ENCODE data around the gene NES. TPM values are rescaled to one million over a fixed set of nuclear protein-coding genes. Genes with fewer than 3 reads are reported as not detected.

The NES gene
- total RNA-seq, 2 donors from 2014 or later, result 100.0 to 142 TPM

DNA sequence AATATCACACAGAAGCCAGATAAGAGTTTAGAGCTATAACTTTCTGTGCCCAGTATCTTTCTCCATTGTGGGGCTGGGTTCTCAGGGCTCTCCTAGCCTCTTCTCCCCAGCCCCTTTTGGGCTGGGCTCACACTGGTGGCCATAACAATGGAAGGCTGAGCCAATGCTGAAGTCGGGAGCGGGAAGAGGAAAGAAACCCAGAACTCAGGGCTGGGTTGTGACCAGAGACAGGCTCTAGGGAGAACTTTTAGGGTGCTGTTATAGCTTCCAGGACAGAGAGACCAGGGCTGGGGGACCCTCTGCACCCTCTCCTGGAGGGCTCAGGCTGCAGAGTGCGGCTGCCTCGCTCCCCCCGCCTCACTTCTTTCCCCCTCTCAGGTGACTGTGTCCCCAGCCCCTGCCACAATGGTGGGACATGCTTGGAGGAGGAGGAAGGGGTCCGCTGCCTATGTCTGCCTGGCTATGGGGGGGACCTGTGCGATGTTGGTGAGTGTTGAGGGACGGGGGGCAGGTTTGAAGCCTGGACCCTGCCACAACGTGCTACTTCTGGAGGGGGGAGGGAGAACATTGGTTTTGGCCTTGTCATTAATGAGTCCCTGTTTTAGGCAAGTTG lies 21.2 kb downstream of the NES start:
- no peak for DNase-seq (ENCODE audit: low spot score)
- intact Hi-C loops (cut with DNase I), result loop anchor here in 1 of 2 donors (2.0 to 10.0 kb wide), 3 partner anchors 29 to 271 kb away; no protein-coding TSS in a partner anchor

DNA sequence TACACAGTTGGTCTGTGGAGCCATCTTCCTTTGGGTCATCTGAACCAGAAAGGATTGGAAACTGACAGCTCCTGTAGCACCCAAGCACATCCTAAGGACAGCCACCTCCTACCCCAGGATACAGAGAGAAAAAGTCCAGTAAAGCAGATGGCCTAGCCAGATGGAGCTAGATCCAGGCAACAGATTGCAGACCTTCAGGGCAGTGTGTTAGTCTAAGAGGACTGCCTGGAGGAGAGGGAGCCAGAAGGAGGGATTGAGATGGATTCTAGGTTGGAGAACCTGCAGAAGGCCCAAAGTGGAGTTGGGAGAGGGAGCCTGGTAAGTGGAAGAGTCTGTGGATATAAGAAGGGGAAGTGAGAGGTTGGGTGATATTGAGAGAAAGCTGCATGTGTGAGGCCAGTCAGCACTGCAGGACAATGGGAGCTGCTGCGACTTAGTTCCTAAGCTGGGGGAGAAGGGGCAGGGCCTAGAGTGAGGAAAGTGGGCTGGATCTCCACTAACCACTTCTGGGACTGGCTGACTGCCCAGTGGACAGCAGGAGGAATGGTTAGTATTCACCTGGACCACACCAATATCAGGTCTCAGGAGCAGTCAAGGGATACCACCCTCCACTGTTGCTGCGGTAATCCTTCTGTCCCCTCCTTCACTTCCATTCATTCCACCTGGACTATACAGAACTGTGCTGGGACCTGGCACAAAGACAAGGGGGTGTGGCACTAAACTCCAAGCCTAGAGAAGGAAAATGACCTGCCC lies 21.9 kb downstream of the NES start:
- intact Hi-C loops (cut with DNase I), result loop anchor here in 1 of 2 donors (5.0 to 10.0 kb wide), 2 partner anchors 73 to 271 kb away; no protein-coding TSS in a partner anchor
- DNase-seq (ENCODE audit: low spot score), result no peak

DNA sequence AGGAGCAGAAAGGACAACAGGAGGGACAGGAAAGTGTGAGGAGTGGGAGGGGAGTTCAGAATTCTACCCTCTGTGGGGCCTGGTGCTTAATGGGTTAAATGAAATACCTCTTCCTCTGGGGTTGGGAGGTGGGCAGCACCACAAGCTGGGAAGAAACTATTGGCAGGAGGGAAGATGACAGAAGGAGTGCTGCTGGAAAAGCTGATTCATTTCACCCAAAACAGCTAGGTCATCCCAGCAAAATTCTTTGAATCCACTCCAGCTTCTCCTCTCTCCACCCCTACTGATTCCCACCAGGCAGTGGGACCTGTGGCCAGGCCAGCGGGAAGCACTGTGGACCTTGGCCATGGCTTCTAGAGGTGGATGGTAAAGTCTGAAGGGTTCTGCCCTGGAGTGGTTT lies 22.5 kb downstream of the NES start:
- intact Hi-C loops (cut with DNase I), result loop anchor here in 1 of 2 donors (5.0 to 10.0 kb wide), 2 partner anchors 72 to 270 kb away; no protein-coding TSS in a partner anchor
- no peak for DNase-seq (ENCODE audit: low spot score)

DNA sequence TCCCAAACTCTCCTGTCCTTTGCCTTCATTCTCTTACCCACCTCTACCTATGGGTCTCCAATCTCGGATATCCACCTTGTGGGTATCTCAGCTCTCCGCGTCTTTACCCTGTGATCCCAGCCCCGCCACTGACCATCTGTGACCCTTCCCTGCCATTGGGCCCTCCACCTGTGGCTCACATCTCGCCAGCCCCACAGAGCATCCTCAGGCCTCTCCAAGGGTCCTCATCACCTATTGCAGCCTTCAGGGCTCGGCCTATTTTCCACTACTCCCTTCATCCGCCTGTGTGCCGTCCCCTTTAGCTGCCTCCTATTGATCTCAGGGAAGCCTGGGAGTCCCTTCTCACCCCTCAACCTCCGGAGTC lies 24.2 kb downstream of the NES start:
- no peak for DNase-seq (ENCODE audit: low spot score)
- intact Hi-C loops (cut with DNase I), result loop anchor here in 1 of 2 donors (10.0 kb wide), 1 partner anchor 268 kb away; no protein-coding TSS in a partner anchor

DNA sequence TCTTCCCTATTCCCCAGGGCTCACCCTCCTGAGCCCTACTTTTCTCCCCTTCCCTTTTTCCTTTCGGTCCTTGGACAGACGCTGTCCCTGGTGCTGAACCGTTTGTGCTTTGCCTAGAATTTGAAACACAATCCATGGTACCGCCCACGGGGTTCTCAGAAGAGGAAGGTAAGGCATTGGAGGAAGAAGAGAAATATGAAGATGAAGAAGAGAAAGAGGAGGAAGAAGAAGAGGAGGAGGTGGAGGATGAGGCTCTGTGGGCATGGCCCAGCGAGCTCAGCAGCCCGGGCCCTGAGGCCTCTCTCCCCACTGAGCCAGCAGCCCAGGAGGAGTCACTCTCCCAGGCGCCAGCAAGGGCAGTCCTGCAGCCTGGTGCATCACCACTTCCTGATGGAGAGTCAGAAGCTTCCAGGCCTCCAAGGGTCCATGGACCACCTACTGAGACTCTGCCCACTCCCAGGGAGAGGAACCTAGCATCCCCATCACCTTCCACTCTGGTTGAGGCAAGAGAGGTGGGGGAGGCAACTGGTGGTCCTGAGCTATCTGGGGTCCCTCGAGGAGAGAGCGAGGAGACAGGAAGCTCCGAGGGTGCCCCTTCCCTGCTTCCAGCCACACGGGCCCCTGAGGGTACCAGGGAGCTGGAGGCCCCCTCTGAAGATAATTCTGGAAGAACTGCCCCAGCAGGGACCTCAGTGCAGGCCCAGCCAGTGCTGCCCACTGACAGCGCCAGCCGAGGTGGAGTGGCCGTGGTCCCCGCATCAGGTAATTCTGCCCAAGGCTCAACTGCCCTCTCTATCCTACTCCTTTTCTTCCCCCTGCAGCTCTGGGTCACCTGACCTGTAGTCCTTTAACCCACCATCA lies 24.8 kb downstream of the NES start:
- intact Hi-C loops (cut with DNase I), result loop anchor here in 1 of 2 donors (10.0 kb wide), 1 partner anchor 268 kb away; no protein-coding TSS in a partner anchor
- DNase-seq (ENCODE audit: low spot score), result no peak

DNA sequence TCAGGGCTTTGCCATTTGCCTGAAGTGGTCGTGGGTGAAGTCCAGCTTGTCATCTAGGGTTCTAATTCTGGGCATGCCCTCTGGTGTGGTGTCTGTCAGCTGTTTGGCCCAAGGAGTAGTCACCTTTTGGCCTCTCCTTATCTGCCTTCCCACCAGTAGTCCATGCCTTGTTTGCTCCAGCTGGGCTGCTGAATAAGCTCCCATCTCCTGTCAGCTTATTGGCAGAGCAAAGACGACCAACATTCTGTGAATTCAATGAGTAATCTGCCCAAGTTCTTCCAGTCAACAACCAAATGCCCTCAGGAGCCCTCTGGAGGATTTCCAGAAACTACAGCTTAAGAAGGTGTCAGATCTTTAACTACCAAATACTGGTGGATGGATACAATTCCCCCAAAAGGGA lies 28.3 kb downstream of the NES start:
- DNase-seq (ENCODE audit: low spot score), result no peak
- intact Hi-C loops (cut with DNase I), result no loop called here

DNA sequence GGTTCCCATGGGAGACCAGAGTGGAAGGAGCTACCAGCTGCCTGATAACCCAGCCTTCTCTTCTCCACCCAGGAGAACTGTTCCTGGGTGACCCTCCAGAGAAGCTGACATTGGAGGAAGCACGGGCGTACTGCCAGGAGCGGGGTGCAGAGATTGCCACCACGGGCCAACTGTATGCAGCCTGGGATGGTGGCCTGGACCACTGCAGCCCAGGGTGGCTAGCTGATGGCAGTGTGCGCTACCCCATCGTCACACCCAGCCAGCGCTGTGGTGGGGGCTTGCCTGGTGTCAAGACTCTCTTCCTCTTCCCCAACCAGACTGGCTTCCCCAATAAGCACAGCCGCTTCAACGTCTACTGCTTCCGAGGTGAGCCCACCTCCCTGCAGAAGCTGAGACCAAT lies 28.7 kb downstream of the NES start:
- intact Hi-C loops (cut with DNase I), result no loop called here
- DNase-seq (ENCODE audit: low spot score), result no peak

DNA sequence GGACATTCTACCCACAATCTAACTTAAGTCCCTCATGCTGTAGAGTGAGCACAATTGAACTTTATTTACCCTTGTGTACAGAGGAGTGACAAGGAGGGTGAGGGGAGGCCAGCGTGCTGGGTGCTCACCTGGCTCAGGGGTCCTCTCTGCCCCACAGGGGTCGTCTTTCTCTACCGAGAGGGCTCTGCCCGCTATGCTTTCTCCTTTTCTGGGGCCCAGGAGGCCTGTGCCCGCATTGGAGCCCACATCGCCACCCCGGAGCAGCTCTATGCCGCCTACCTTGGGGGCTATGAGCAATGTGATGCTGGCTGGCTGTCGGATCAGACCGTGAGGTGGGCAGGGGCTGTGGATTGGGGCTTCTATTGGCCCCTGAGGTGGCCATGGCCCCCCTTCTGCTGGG lies 29.9 kb downstream of the NES start:
- no peak for DNase-seq (ENCODE audit: low spot score)
- intact Hi-C loops (cut with DNase I), result no loop called here

DNA sequence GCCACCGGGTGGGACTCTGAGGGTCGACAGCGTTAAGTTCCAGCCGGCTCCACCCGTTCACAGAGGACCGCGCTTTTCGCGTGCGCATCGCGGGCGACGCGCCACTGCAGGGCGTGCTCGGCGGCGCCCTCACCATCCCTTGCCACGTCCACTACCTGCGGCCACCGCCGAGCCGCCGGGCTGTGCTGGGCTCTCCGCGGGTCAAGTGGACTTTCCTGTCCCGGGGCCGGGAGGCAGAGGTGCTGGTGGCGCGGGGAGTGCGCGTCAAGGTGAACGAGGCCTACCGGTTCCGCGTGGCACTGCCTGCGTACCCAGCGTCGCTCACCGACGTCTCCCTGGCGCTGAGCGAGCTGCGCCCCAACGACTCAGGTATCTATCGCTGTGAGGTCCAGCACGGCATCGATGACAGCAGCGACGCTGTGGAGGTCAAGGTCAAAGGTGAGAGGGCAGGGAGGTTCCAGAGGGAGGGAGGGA lies 30.4 kb downstream of the NES start:
- intact Hi-C loops (cut with DNase I), result no loop called here
- no peak for DNase-seq (ENCODE audit: low spot score)

DNA sequence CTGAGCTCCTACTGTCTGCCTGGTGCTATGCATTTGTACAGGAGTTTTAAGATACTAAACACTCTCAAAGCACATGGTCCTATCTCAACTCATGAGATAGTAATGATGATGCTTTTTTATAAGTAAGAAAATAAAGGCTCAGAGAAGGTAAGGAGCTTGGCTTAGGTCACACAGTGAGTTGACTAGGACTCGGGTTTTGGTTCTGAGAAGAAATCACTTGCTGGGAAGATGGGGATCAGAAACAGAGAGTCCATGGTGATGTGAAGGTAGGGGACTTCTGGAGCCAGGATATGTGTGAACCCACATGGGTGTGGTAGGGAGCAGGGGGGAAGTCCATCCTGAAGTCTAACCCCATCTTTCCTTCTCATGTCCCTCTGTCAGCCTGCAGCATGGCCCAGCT lies 31.5 kb downstream of the NES start:
- intact Hi-C loops (cut with DNase I), result no loop called here
- DNase-seq (ENCODE audit: low spot score), result no peak

DNA sequence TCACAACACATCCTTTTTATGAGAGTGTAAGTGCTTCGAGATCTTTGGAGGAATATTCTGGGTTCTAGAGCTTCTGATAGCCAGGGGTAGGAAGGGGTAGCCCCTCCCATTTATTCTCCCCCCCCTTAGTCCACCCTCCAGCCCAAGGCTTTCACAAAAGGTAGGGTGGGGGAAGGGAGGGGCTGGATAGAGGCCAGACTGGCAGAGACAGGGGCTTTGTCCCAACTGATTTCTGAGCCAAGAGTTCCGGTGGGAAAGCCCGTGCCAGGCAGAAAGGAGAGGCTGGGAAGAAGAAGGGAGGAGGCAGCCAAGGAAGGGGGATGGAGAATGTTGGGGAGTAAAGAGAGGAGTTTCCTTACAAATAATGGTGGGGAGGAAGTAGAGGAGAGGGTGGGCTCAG lies 32.2 kb downstream of the NES start:
- DNase-seq (ENCODE audit: low spot score), result no peak
- intact Hi-C loops (cut with DNase I), result no loop called here

DNA sequence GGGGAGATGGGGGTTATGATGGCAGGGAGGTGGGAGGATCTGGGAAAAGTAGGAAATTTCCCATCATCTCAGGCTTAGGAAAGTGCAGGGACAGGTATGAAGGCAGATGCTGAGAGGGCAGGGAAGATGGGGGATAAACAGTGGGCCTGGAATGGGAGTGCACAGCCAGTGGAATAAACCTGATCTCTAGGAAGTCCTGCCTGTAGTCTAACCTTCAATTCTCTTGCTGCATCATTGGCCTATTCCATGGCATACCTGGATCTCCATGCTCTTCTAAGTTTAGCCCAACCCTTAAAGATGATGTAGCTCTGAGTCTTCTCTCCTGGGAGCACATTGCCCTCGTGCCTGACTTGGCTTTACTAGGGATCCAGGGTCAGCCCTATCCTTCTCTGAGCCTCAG lies 32.6 kb downstream of the NES start:
- DNase-seq (ENCODE audit: low spot score), result no peak
- intact Hi-C loops (cut with DNase I), result no loop called here

DNA sequence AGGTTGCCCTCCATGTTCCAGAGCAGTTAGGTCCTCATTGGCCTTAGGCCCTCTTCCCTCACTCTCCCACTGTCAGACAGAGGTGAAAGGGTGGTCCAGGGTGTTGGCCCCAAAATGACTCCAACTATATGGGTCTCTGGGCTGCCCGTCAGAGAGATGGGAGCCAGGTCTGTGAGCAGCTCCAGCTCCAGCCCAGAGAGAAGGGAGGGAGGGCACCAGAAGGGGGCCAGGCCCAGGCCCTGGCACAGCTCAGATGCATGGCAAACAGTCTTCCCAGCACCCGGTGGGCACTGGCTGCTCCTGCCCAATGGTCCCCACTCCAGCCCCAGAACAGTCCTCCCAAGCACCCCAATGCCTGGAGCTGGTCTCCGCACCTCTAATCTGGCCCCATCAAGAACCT lies 33.1 kb downstream of the NES start:
- intact Hi-C loops (cut with DNase I), result no loop called here
- no peak for DNase-seq (ENCODE audit: low spot score)

DNA sequence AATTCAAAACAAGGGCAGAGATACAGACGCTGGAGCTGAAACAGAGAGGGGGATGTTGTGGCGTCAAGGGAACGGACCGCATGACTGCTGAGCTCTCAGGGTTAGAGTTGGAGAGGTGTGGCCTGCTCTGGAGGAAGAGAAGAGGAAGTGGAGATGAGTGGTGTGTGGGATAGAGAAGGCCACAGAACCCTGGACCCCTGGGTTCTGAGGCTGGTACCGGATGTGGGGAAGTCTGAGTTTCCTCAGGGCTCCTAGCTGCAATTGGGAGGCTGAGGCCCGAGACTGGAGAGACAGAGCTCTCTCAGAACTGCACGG lies 33.5 kb downstream of the NES start:
- intact Hi-C loops (cut with DNase I), result no loop called here
- no peak for DNase-seq (ENCODE audit: low spot score)

DNA sequence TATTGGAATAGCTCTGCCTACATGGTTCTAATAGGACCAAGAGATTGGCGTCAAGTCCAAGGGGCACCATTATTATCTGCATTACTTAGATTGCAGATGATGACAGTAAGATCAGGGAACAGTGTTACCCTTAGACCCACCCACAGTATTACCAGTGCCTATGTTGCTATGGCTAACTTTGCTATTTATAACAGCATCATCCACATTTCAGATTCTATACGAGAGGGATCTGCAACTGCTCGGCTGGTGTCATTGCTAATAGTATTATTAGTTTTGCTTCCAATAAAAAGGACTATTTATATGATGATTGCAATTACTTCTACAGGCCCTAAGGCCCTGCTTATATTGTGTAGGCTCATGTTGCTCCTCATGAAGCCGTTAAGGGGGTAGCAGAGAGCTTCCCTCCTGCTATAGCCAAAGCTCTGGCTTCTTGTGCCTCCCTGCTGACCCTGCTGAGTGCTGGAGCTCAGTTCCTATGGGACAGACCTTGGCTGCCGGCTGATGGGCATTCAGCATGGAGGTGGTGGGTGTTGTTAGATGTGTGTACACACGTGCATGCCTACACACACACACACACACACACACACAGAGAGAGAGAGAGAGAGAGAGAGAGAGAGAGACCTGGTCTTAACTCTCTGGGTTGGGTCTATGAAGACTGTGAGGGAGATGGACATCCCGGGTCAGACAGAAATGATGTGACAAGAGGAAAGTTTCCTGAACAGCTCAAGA lies 34.0 kb downstream of the NES start:
- intact Hi-C loops (cut with DNase I), result no loop called here

DNA sequence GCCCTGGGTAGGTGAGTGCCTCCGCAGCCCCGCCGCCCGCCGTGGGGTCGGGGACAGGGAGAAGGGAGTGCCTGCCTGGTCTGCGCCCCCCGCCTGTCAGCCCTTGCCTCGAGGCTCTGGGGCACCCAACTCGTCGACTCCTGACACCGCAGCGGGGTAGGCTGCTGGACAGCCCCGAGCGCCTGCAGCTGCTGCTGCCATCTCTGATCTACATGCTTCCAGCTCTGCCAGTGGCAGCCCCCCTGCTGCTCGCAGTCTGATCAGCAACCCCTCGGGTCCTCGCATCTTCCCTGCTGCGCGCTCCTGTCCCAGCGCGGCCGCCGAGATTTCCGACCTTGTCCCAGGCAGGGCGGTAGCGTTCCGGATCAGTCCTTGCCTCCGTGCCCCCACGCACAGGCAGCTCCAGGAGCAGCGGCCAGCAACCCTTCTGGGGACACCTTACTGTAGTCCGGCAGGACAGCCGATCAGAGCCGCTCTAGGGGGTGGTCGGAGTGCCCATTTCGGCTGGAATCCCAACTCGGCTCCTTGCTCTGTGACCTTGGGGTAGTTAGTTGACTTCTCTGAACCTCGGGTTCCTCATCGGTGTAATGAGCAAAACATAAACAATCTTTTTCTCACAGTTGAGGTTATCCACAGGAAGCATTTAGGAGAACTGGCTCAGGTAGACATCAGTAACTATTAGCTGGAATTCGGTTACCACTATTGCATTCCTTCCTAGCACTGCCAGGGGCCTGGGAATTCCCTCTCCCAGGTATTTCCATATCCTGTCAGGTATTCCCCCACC lies 34.8 kb downstream of the NES start:
- DNase-seq (ENCODE audit: low spot score), result no peak
- intact Hi-C loops (cut with DNase I), result no loop called here

More for the DNA sequence above, 34.0 kb downstream of the NES start:
- DNase-seq (ENCODE audit: low spot score), result no peak

DNA sequence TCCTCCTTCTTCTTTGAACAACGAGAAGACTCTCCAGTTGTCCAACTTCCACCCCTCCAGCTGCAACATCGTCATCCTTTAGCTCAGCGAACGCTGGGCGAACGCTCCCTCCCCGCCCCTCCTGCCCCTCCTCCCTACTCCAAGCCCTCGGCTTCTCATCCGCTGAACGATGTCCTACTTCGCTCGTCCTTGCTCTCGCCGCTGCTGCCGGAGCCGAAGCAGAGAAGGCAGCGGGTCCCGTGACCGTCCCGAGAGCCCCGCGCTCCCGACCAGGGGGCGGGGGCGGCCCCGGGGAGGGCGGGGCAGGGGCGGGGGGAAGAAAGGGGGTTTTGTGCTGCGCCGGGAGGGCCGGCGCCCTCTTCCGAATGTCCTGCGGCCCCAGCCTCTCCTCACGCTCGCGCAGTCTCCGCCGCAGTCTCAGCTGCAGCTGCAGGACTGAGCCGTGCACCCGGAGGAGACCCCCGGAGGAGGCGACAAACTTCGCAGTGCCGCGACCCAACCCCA lies 35.4 kb downstream of the NES start, which contains the start of gene BCAN:
BCAN (plus strand) TSS at position 357 of the 504 bp plus-strand sequence. CDS start 3,938 bp downstream, outside the sequence.
- DNase-seq (ENCODE audit: low spot score), result no peak
- intact Hi-C loops (cut with DNase I), result no loop called here

All from posterior vena cava (tissue), 2 donors.